K562 (cell line): Measurements from ENCODE around the gene TRAF3. TPM values are rescaled to one million over a fixed set of nuclear protein-coding genes. Genes with fewer than 3 reads are reported as not detected.

Source experiments
- ATAC-seq: fragments of 200-7000 bp; cut with Tn5 transposase; 3 replicates; pipeline ENCODE4 v1.9.1; 2020; ENCODE audit warnings: moderate library complexity
- BruUV-seq: library from RNA; stranded (reverse); fragments of 400-500 nt; replicated peaks from 2 replicates; lab custom pipeline; 2021; lab: Mats Ljungman, UMichigan
- CTCF ChIA-PET: fragments of 300-600 bp; formaldehyde crosslinking; extraction: SDS; loops from one replicate; lab custom pipeline; 2021; ENCODE audit warnings: low intra/inter-chr PET ratio; lab: Yijun Ruan, JAX
- POLR2A ChIA-PET: fragments of 300-600, 350-650 bp; sonication (Branson Sonifier 250); formaldehyde crosslinking; extraction: SDS; loops from one replicate; lab custom pipeline; 2021; ENCODE audit warnings: antibody characterized with exemption, inconsistent platforms; lab: Yijun Ruan, JAX
- DNase-seq, 4 experiments: peaks; one replicate each; pipeline versions ENCODE4 v3.0.0 to v3.0.0-alpha.2; 2011 to 2018; ENCODE audit warnings: low spot score in 3 of 4, mixed read lengths in 3 of 4; ENCODE audit errors: extremely low read depth in 1 of 4
- FAIRE-seq: peaks from 2 replicates; lab custom pipeline; 2011; peaks lifted over from hg19 to GRCh38; lab: Jason Lieb, UNC
- H2AFZ ChIP-seq: 2 replicates; pipeline ENCODE4 v1.6.0; 2011; ENCODE audit warnings: low read depth, low read length, control low read depth, inconsistent platforms
- H3K27ac ChIP-seq: fragments of 200-600 bp; 3 replicates; pipeline ENCODE4 v1.8.0; 2011; ENCODE audit warnings: low read depth, mild to moderate bottlenecking, control low read depth, inconsistent platforms, low read length, moderate library complexity, mixed read lengths; ENCODE audit errors: extremely low read depth
- H3K27me3 ChIP-seq, 2 experiments: fragments of 300-600 bp in 1 of 2; 2 replicates in 1 of 2; 3 replicates in 1 of 2; pipeline versions ENCODE4 v1.6.0 to v1.8.0; 2011; ENCODE audit warnings: inconsistent platforms in 2 of 2, low read length in 2 of 2, mild to moderate bottlenecking in 1 of 2, mixed read lengths in 1 of 2, moderate library complexity in 1 of 2; ENCODE audit not compliant: control insufficient read depth in 2 of 2, insufficient read depth in 2 of 2
- H3K36me3 ChIP-seq: fragments of 300-600 bp; 3 replicates; pipeline ENCODE4 v1.8.0; 2011; ENCODE audit warnings: mild to moderate bottlenecking, low read length, inconsistent platforms; ENCODE audit not compliant: control insufficient read depth, insufficient read depth
- H3K4me1 ChIP-seq, 2 experiments: fragments of 200-600 bp in 1 of 2; replicated peaks in 1 of 2; 2 replicates in 1 of 2; 3 replicates in 1 of 2; pipeline versions ENCODE4 v1.5.1 to v1.8.0; 2011; ENCODE audit warnings: inconsistent platforms in 2 of 2, low read length in 2 of 2, mild to moderate bottlenecking in 1 of 2, mixed read lengths in 1 of 2, moderate library complexity in 1 of 2; ENCODE audit not compliant: control insufficient read depth in 2 of 2, insufficient read depth in 2 of 2
- H3K4me2 ChIP-seq: 2 replicates; pipeline ENCODE4 v1.6.1; 2011; ENCODE audit warnings: low read length, control low read depth, inconsistent platforms, mixed read lengths; ENCODE audit not compliant: insufficient read depth
- H3K4me3 ChIP-seq: fragments of 200-600 bp; sonication (generic), shearing (Covaris generic); 2 replicates; pipeline ENCODE4 v1.5.1; 2016; ENCODE audit warnings: control low read depth, inconsistent platforms
- H3K79me2 ChIP-seq: fragments of 200-600 bp; 3 replicates; pipeline ENCODE4 v1.8.0; 2011; ENCODE audit warnings: low read length, inconsistent platforms; ENCODE audit not compliant: control insufficient read depth, insufficient read depth
- H3K9ac ChIP-seq, 2 experiments: 2 replicates each; pipeline versions ENCODE4 v1.6.0 to v1.6.1; 2011; ENCODE audit warnings: low read depth in 2 of 2, low read length in 2 of 2, control low read depth in 1 of 2, inconsistent platforms in 1 of 2, mild to moderate bottlenecking in 1 of 2, mixed read lengths in 1 of 2; ENCODE audit not compliant: insufficient read depth in 1 of 2
- H3K9me1 ChIP-seq: one replicate; pipeline ENCODE4 v1.6.0; 2011; ENCODE audit warnings: inconsistent platforms, mild to moderate bottlenecking, low read length, moderate library complexity; ENCODE audit not compliant: control insufficient read depth, insufficient read depth
- H3K9me3 ChIP-seq: replicated peaks from 2 replicates; pipeline ENCODE4 v1.5.1; 2011; ENCODE audit warnings: low read depth, low read length, inconsistent platforms; ENCODE audit not compliant: control insufficient read depth, insufficient read depth
- H4K20me1 ChIP-seq: replicated peaks from 2 replicates; pipeline ENCODE4 v1.6.1; 2011; ENCODE audit warnings: low read length, inconsistent platforms, mixed read lengths; ENCODE audit not compliant: control insufficient read depth, insufficient read depth
- BCL6 ChIP-seq: fragments of 250-450 bp; sonication (Bioruptor Pico); IDR thresholded peaks from 2 replicates; pipeline ENCODE4 v1.4.0; 2020
- CCAR2 ChIP-seq: fragments of 200-400 bp; formaldehyde crosslinking; IDR thresholded peaks from 2 replicates; pipeline ENCODE4 v1.6.1; 2017; ENCODE audit warnings: mild to moderate bottlenecking, low read depth, low read length
- CCNT2 ChIP-seq: IDR thresholded peaks from 2 replicates; pipeline ENCODE4 v1.6.1; 2011; ENCODE audit warnings: borderline replicate concordance, low read depth, mild to moderate bottlenecking, moderate library complexity, mixed read lengths, low read length; ENCODE audit not compliant: insufficient read length; ENCODE audit errors: extremely low read depth
- ERF ChIP-seq: fragments of 450-650 bp; formaldehyde crosslinking; IDR thresholded peaks from 2 replicates; pipeline ENCODE4 v1.4.0; 2020; ENCODE audit warnings: mild to moderate bottlenecking, mixed read lengths
- EWSR1 ChIP-seq: fragments of 450-650 bp; IDR thresholded peaks from 2 replicates; pipeline ENCODE4 v1.6.1; 2018; ENCODE audit warnings: borderline replicate concordance, mild to moderate bottlenecking, low read depth, moderate library complexity; ENCODE audit not compliant: partially characterized antibody
- MTA1 ChIP-seq: fragments of 450-650 bp; IDR thresholded peaks from 2 replicates; pipeline ENCODE4 v1.6.1; 2017; ENCODE audit warnings: borderline replicate concordance
- NCOA4 ChIP-seq: fragments of 450-650 bp; IDR thresholded peaks from 2 replicates; pipeline ENCODE4 v1.6.1; 2018; ENCODE audit warnings: mild to moderate bottlenecking; ENCODE audit not compliant: partially characterized antibody
- NR2F6 ChIP-seq: fragments of 450-650 bp; formaldehyde crosslinking; IDR thresholded peaks from 2 replicates; pipeline ENCODE4 v1.4.0; 2020; ENCODE audit warnings: mild to moderate bottlenecking
- SP2 ChIP-seq: IDR thresholded peaks from 2 replicates; pipeline ENCODE4 v1.6.1; 2011; ENCODE audit warnings: mild to moderate bottlenecking, low read depth, low read length, moderate library complexity; ENCODE audit not compliant: poor library complexity, severe bottlenecking; ENCODE audit errors: extremely low read depth
- SPI1 ChIP-seq: IDR thresholded peaks from 2 replicates; pipeline ENCODE4 v1.6.1; 2011; ENCODE audit warnings: low read depth, low read length, control low read depth, borderline replicate concordance
- SREBF2 ChIP-seq: sonication (generic); formaldehyde crosslinking; IDR thresholded peaks from 2 replicates; pipeline ENCODE4 v1.4.0; 2020; ENCODE audit warnings: mild to moderate bottlenecking, missing genetic modification reagents
- ZFP1 ChIP-seq: fragments of 450-650 bp; formaldehyde crosslinking; IDR thresholded peaks from 2 replicates; pipeline ENCODE4 v1.4.0; 2020; ENCODE audit warnings: mild to moderate bottlenecking, mixed read lengths
- ZNF395 ChIP-seq: fragments of 200-800 bp; sonication (Bioruptor generic); IDR thresholded peaks from 2 replicates; pipeline ENCODE4 v1.6.1; 2017; ENCODE audit warnings: missing genetic modification characterization, missing compliant biosample characterization
- ZNF589 ChIP-seq: fragments of 200-800 bp; sonication (Bioruptor generic); IDR thresholded peaks from 2 replicates; pipeline ENCODE4 v1.6.1; 2016; ENCODE audit warnings: low read depth, missing genetic modification characterization, missing compliant biosample characterization
- ZNF699 ChIP-seq: fragments of 250-450 bp; sonication (Bioruptor Pico); IDR thresholded peaks from 2 replicates; pipeline ENCODE4 v1.8.0; 2021; ENCODE audit warnings: mild to moderate bottlenecking, moderate library complexity; ENCODE audit not compliant: insufficient replicate concordance
- WGBS: fragments of 100-300 bp; shearing (Covaris generic); methylation state at CpG from one replicate; pipeline ENCODE4 v1.1.6; 2016; ENCODE audit warnings: low coverage, mixed read lengths; ENCODE audit not compliant: insufficient coverage; ENCODE audit errors: missing lambda C conversion rate; 5-methylcytosine and 5-hydroxymethylcytosine counted together
- in situ Hi-C: fragments of 300-500 bp; cut with MboI; formaldehyde crosslinking; loops from 4 replicates; pipeline ENCODE4 v1.15.0; 2018; ENCODE audit warnings: inconsistent platforms, mixed read lengths
- intact Hi-C: fragments of 100-400 bp; cut with micrococcal nuclease; formaldehyde crosslinking; loops from 2 replicates; pipeline ENCODE4 v1.14.2; 2022
- polyA plus RNA-seq, 8 experiments: library from polyadenylated mRNA; depleted of rRNA in 4 of 8; stranded (reverse) in 5 of 8; unstranded in 3 of 8; fragments of >200 nt; fragmentation: Nextera tagmentation in 2 of 8; fragmentation: Illumina TruSeq in 1 of 8; extraction: Ambion mirVana in 2 of 8; extraction: Trizol in 1 of 8; gene quantifications; 2 replicates each; pipeline versions ENCODE4 v1.2.1 to v1.2.3, GENCODE V29; 2011 to 2014; ENCODE audit warnings: inconsistent platforms in 1 of 8, missing spikeins in 1 of 8
- total RNA-seq, 7 experiments: library from RNA; depleted of rRNA in 6 of 7; stranded (reverse); fragments of >200 nt in 6 of 7; fragmentation: Illumina TruSeq in 2 of 7; extraction: Trizol in 2 of 7; gene quantifications; 2 replicates each; pipeline versions ENCODE4 v1.2.1 to v1.2.3, GENCODE V29; 2011 to 2021; ENCODE audit warnings: low replicate concordance in 1 of 7

TRAF3 gene
- total and polyA plus RNA-seq, 9 of the 15 experiments (the other 6 are each of a cell fraction or from before 2014, with no cell fraction given) = 0.52 to 21.3 (median 9.9) TPM

GRCh38 chr14:102945346-102946130 lies 168.3 kb downstream of the TRAF3 start (continued):
- no peak for TF ChIP-seq ZNF395 (CRISPR knock-in tag)
- TF ChIP-seq, all 486 proteins: peak for 0

GRCh38 chr14:102947321-102948103 lies 170.3 kb downstream of the TRAF3 start:
- Histone ChIP-seq H3K79me2 (no peaks in the 10 kb centered on the region), H3K27ac (no peak overlapping the region), H3K9me3 (no peaks in the 10 kb centered on the region), H3K4me2 (no peak overlapping the region), H3K9me1 (no peaks in the 10 kb centered on the region), H4K20me1 (no peaks in the 10 kb centered on the region), H3K9ac (no peak overlapping the region; a peak in 1 of 4 replicates), H3K27me3 (no peaks in the 10 kb centered on the region), H3K4me3 (no peak overlapping the region), H2AFZ (no peak overlapping the region), H3K36me3 (peaks cover 30% of the 10 kb centered on the region; the same call in 1 of the 3 replicates), H3K4me1 (peaks cover 0 to 3% of the 10 kb centered on the region in 2 experiments; a peak in 1 of 5 replicates)
- in situ Hi-C loops = no loop called here
- no peak for TF ChIP-seq CCAR2
- no peak for TF ChIP-seq ZNF699 (CRISPR knock-in tag)
- no peak for TF ChIP-seq EWSR1
- no peak for TF ChIP-seq ZFP1 (CRISPR knock-in tag)
- TF ChIP-seq NCOA4 = no peak
- no peak for TF ChIP-seq NR2F6 (CRISPR knock-in tag)
- no peak for TF ChIP-seq MTA1
- TF ChIP-seq ERF (CRISPR knock-in tag) = no peak
- no peak for TF ChIP-seq ZNF589 (CRISPR knock-in tag)
- TF ChIP-seq CCNT2 = no peak
- no peak for TF ChIP-seq BCL6
- no peak for TF ChIP-seq SPI1
- TF ChIP-seq SP2 = no peak
- no peak for TF ChIP-seq SREBF2 (CRISPR knock-in tag)
- no TSS peak for BruUV-seq
- intact Hi-C loops = no loop called here
- WGBS = 84% methylated on average over 8 of the region's 27 CpGs
- ATAC-seq = no peak
- FAIRE-seq = no peak
- ChIA-PET POLR2A (interaction anchor here (1.0 kb wide), 1 partner anchor 11 kb away, joined by 3 read pairs; no protein-coding TSS in a partner anchor), CTCF (no interaction called here)
- no peak for DNase-seq
